ENCODE measurements around the gene CHN1.

Gene CHN1

GRCh38 chr2:174786066-174786725 is 219.0 kb downstream of the CHN1 start:
- no peak for DNase-seq (ENCODE audit: low read depth)

GRCh38 chr2:174785481-174785880 is 219.7 kb downstream of the CHN1 start:
- no peak for DNase-seq (ENCODE audit: low read depth)

DNA sequence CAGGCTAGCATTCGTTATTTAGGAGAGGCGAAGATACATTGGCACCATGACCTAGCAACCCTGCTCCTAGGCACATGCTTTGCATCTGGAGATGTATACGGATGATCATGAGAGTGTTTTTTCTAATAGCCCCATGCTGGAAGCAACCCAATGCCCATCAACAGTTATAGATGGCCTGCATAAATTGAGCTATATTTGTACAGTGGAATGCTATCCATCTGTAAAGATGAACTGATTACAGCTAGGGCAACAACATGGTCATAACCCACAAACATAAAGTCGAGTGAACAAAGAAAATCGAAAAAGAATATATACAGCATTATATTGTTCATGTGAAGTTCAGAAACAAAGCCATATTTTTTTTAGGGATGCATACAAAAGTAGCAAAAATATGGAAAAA is 220.3 kb downstream of the CHN1 start:
- no peak for DNase-seq (ENCODE audit: low read depth)

DNA sequence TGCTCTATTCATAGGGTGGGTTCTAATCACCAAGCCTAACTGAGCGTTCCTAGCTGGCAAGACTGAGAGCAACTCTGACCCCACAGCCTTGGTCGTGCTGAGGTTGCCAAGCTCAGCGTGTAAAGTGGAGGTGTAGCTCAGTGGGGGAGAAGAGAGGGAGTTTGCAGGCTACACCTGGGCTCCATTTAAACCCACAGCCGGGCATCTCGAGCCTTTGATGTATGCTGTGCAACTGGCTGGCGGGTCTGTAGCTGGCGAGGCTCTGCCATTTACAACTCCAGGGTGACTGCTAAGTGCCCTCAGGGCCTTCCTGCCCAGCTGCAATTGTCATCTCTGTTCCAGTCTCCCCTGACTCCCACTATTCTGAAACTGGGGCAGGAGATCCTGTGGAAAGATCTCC is 220.9 kb downstream of the CHN1 start:
- no peak for DNase-seq (ENCODE audit: low read depth)

- DNase-seq (ENCODE audit: low read depth) = no peak
Measured at GRCh38 chr2:174781996-174782395, 223.2 kb downstream of the CHN1 start.

DNA sequence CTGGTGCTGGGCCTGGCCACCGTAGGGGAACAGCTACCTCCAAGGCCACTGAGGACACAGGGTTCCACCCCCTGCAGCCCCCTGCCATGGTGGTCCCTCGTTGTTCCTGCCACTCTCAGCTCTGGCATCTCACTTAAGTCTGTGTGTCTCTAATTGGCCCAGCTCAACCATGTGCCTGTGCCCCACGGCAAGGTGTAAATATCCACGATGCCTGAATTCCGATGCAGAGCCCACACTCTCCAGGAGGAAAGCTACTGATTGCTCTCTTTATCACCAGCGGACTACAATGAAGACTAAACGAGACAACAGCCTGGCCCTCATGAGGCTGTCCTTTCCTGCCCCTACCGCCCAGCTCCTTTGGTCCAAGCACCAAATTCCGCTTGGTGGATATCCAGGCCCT is 223.9 kb downstream of the CHN1 start:
- DNase-seq (ENCODE audit: low read depth) = no peak

DNA sequence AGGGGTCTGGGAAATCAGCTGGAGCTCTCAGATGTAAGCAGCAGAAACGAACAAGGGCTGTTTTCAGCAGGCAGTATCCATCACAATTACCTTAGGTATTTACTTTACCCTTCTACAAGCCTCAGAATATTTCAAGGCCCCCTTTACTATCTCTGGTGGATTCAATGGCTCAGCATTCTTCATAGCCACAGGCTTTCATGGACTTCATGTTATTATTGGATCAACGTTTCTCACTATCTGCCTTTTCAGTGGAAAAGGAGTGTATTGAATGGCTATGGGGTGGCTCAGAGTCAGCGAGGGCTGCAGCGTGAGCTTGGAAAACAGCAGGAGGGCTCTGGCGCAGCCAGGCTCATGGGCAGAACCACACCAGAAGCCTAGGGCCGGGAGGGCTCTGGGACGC is 224.3 kb downstream of the CHN1 start:
- DNase-seq (ENCODE audit: low read depth) = no peak

GRCh38 chr2:174780191-174780840 is 224.9 kb downstream of the CHN1 start:
- no peak for DNase-seq (ENCODE audit: low read depth)

DNA sequence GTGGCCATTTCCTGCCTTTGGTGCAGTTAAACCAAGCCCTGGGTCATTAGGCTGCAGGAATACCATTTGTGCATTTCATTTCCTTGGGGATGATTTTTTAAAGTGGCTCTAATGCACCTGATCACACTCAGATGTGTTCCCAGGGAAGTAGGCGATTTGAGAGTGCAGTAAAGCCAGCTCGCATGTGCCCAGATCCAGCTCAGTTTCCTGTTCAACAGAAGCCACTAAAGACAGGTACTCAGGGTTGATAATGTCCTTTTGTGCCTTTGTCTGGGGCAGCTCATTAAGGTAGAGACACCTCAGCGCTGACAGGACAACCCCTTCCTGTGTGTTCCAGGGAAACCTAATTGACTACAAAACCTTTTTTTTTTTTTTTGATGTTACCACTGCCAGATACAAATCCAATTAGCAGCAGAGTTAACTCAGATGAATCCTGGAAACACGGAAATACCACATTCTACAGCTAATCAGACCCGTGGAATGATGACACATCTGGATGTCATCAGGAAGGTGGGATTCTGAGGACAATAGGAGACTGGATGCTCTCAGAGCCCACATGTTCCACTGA is 225.7 kb downstream of the CHN1 start:
- no peak for DNase-seq (ENCODE audit: low read depth)

DNA sequence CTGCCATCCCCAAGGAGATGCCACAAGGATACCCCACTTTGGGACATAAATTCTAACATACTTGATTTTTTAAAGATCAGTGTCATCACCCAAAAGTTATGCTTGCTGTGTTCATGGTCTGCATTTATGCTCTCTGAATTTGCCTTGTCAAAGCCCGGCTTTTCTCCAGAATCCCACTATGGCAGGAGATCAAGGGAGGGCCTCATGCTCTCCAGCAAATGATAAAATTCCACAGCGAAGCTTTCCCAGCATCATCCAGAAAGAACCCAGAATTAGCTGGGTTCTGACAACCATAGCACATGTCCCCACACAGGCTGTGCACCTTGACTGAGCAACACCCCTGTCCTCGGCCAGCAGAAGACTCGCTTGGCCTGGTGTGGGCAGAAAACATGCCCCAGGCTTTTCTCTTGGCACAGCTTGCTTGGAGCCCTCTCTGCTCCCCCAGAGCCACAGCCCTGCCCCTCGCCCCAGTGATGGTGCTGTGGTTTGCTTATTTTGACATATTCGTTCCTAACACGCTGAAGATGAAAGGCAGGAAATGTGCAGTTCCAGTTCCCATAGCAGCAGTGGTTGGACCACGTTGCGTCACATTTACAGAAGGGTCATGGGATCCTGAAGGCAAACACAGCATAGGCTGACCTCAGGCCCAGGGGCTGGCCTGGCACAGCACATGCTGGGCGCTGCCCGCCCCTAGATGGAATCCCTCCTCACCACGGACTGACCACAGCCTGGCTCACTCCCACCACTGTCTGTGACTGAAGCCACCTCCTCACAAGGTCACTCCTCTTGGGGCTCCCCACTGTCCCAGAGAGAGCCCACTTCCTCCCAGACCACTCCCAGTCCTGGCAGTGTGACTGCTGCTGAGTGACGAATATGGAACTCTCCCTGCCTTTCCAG is 226.8 kb downstream of the CHN1 start:
- peak; percentile 98 for DNase-seq (ENCODE audit: low read depth)

DNA sequence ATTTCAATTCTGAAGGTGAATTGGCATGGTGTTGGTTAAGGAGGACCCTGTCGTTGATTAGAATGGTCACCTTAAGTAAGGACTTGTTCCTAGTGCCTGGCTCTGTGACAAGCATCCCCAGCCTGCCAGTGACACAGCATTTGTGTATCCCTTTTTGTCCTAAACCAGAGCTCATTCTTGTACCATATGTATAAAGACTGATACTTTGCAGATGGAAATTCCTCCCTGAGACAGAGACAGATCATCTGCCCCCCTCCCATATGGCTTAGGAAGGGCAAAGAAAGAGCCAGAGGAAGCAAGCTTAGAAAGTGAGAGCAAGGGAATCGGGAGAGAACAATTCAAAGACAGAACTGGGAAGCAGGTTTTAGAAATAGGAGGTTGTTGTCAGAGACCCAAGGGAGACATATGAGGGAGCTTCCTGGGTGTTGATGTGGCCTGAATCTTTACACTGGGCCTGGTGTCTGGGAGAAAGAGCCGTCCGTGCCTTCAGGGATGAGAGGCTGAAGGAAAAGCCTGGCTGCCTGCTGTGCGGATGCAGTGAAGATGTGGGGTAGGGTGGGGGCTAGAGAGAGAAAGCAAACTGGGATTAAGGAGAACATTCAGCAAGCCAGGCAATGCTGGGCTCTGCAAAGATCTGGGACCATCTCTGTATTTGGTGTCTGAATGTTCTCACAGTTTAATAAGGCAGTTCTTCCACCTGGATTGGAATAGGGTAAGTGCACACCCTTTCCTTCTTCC is 227.7 kb downstream of the CHN1 start:
- DNase-seq (ENCODE audit: low read depth) = no peak

DNA sequence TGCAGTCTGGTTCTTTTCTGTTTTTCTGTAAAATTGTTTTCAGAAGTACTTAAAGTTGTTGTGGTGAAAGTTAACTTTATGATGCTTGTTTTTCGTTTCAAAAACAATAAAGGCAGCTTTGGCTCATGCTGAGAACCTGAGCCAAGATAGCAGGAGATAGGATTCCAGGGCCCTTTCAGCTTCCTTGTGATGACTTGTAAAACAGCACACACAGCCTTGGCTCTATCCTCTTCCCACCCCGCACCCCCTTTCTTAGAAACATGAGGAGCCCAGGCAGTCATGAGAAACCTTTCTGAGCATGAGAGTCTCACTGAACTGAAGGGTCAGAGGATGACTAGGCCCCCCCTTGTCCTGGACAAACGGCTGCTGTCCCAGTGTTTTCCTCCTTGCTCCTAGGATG is 228.5 kb downstream of the CHN1 start:
- DNase-seq (ENCODE audit: low read depth) = no peak

DNA sequence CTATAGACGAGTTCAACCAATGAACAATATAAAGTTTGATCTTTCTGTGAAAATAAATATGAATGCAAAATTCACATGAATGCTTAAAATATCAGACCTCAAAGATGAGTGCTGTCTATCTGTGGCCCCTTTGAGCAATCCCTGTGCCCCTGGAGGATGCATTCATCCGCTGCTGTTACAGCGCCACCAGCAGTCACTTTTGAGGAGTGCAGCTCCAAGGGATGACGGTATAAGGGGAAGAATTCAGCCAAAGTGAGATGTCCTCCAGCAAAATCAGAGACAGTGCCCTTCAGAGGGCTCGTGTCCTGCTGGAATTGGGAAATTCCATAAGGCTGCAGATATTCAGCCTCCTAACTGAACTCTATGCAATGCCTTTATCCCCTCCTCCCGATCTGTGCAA is 229.0 kb downstream of the CHN1 start:
- DNase-seq (ENCODE audit: low read depth) = no peak

- no peak for DNase-seq (ENCODE audit: low read depth)
Measured at GRCh38 chr2:174775571-174775980, 229.6 kb downstream of the CHN1 start.

- no peak for DNase-seq (ENCODE audit: low read depth)
Measured at GRCh38 chr2:174774886-174775285, 230.3 kb downstream of the CHN1 start.

- no peak for DNase-seq (ENCODE audit: low read depth)
Measured at GRCh38 chr2:174773215-174773614, 232.0 kb downstream of the CHN1 start.

DNA sequence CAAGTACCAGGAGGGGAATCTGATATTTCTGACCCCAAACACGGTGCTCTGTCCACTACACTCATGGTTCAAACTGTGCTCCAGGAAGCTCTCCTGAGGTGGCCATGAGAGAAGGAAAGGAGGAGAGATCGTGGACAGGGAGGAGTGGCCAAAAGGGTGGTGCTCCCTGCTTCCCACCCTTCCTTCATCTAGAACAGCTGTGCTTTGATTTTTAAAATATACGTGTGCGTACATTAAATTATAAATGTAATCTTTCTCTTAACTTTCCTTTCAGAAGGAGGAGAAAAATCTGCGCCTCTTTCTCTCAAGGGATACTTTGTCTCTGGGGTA is 232.7 kb downstream of the CHN1 start:
- no peak for DNase-seq (ENCODE audit: low read depth)

GRCh38 chr2:174771631-174772471 is 233.3 kb downstream of the CHN1 start:
- peak; percentile 87 for DNase-seq (ENCODE audit: low read depth)

DNA sequence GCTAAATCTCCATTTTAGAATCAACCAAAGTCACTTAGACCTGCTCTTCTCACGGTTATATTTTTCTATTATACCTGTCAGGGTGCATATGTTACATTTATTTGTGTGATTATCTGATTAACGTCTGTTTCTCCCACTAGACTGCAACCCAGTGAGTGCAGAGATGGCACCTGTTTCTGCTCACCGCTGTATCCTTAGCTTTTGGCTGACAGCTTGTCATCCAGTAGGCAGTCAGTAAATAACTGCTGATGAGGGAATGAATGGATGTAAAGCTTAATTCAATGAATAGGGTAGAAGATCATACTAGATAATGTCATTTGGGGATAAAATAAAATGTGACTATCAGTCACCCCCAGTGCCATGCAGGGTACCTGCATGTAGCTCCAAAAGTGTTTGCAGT is 234.0 kb downstream of the CHN1 start:
- DNase-seq (ENCODE audit: low read depth) = no peak

- no peak for DNase-seq (ENCODE audit: low read depth)
Measured at GRCh38 chr2:174768557-174768956, 236.6 kb downstream of the CHN1 start.

GRCh38 chr2:174766271-174766670 is 238.9 kb downstream of the CHN1 start:
- DNase-seq (ENCODE audit: low read depth) = no peak
